NOMO-1 (cell line): Measurements from ENCODE around the gene TOP1.

Experiments
- DNase-seq, 2 experiments: peaks; one replicate each; lab custom pipeline; 2025; ENCODE audit not compliant: unreplicated experiment in 2 of 2; lab: John Stamatoyannopoulos, UW

TOP1 gene

GRCh38 chr20:41140226-41141133 is 111.9 kb downstream of the TOP1 start:
- DNase-seq = no peak

DNA sequence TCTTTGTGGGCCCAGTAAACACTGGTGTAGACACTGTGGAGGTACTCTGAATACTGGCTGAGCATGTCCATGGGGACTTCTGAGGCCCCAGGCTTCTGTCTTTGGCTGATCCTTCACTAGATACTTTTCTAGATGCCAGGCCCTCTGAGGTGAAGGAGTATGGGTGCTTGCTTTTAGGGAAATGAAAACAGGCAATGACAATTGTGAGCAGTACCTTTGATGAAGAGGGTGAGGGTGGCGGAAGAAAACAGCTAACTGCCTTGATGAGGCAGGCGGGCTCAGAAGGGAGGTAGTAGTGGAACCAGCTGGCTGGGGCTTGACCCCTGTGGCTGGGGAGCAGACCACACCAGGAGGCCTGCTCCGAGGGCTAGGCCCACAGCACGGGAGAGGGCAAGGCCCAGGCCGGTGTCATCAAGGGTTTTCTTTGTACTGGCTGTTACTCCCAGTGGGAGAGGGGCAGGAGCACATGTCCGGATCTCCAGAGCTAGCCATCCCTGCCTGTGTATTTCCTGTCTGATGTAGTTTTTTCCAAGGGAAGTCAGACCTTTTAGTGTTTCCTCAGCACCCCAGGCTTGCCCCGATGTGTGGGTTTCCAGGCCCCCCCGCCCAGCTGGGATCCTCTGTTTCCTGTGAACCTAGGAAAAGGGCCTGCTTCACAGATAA is 112.7 kb downstream of the TOP1 start:
- no peak for DNase-seq

DNA sequence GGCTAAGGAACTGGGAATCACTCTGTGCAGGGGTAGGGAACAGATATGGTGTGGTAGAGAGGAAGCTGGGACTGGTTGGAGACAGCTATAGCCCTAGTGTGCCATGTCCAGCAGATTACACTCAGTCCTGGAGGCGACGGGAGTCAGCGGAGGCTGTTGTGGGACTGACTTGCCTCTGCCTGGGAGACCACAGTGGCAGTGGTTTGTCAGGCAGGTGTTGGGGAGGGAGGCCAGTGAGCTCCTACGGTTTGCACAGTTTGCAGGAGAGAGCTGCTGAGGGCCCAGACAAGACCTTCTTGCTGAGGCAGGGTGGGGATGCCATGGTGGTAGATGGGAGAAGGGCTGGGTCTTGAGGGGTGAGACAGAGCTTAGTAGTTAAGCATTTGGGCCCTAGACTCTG is 113.6 kb downstream of the TOP1 start:
- no peak for DNase-seq

DNA sequence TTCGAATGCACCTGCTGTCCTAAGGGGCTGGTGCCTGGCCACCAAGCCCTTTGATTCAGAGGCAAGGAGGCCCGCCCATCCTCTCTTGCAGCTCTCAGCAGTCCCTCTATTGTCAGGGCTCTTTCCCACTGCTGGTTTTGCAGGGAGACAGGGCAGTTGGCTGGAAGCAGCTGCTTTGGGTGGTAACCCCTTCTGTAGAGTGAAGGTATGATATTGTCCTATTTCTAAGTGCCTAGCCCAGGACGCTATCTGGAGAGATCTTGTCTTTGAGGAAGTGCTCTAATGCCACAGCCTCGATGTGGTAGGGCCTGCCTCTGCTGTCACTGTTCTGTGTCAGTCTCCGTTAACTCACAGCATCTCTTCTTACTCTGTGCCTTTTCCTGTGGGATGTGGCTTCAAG is 114.3 kb downstream of the TOP1 start:
- no peak for DNase-seq

- DNase-seq = no peak
Measured at GRCh38 chr20:41143354-41143753, 114.7 kb downstream of the TOP1 start.

DNA sequence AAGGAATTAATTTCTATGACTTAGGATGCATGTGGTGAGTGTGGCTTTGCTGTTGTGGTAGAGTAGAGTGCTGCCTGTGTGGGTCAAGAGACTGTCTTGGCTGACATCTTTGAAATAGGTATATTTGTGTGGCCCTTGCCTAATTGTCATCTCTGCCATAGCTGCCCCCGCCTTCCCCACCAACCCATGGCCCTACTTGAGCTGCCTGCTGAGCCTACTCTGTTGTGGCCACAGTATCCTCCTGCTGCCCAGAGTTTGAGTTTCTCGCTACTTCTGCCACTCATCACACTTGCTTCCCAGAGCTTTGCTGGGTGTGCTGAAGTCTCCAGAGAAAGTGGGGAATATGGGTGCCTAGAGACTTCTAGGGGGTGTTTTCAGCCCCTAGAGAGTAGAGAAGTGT is 116.7 kb downstream of the TOP1 start:
- no peak for DNase-seq

DNA sequence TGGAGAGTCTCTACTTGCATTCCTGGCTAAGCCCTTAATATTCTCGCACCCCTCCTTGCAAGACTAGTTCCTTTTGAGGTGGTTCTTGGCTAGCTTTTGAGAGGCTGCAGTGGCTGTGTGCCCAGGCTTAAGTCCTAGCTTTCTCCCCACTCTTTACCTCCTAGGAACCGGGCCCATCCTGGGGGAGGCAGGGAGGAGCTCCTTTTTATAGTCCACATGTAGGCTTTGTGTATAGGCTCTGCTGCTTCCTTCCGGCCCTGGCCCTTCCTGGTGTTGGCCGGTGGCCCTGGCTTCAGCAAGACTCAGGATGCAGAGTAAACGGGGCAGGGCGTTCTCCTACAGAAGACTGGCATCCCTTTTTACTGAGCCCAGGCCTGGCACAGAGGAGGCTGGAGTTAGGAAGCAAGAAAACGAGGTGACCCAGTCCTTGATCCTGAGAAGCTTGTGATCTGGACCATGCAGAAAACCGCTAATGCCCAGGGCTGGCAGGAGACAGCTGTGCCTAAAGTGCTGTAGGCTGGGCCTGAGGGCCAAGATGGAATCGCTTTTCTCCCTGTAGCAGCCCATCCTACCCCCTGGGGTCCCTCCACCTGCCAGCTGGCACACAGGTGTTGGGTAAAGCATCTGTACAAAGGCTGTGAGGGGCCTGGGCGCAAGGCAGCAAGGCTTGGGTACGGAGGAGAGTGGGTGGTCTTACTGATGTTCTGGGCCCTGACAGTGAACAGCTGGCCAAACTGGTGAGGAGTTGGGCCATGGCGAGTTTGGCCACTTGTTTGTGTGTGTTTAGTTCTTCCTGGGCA is 117.4 kb downstream of the TOP1 start:
- DNase-seq = no peak

DNA sequence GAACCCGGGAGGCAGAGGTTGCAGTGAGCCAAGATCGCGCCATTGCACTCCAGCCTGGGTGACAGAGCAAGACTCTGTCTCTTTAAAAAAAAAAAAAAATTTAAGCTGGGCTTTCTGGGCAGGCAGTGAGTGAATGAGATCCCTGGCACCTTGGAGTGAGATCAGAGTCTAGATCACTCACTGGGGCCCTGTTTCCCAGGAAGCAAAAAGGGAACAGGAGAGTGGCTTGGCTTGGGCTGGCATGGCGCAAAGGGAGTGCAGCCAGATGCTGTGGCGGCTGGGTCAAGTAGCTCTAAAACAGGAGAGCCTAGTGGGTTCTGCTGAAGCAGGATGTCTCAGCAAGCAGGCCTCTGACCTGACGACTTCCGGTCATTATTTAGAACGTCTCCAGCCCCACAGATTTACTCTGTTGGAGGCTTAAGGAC is 119.2 kb downstream of the TOP1 start:
- DNase-seq = no peak

- no peak for DNase-seq
Measured at GRCh38 chr20:41148942-41149341, 120.3 kb downstream of the TOP1 start.

GRCh38 chr20:41150664-41151063 is 122.0 kb downstream of the TOP1 start:
- no peak for DNase-seq

DNA sequence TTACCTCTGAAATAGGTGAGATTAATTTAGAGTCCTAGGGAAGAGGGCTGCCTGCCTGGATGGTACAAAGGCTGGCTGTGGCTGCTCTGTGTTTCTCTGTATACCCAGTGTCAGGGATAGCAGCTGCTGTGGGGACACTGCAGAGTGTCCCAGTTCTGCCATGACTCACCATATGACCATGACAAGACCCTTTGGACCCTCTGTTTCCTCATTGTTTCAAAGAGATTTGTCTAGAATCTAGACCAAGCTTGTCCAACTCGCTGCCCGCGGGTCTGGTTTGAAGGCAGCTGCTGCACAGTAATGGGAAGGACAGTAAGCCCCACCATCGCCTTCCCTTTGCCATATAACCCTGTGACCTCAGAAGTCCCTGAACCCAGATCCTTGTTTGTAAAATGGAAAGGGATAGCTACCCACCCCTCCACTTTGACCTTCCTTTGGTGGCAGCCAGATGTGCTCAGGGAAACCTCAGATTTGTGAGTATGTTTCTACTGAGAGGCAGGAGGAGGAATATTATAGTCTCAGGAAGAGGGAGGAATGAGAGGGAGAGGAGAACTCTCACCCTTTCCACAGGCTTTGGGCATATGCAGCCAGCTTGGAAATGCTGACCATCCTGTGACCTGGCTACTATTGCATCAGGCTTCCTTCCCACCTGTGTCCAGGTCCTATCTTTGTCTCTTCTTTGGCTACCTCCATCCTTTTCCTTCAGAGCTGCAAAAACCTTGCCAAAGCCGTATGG is 122.7 kb downstream of the TOP1 start:
- no peak for DNase-seq

GRCh38 chr20:41152108-41152757 is 123.6 kb downstream of the TOP1 start:
- DNase-seq = no peak

DNA sequence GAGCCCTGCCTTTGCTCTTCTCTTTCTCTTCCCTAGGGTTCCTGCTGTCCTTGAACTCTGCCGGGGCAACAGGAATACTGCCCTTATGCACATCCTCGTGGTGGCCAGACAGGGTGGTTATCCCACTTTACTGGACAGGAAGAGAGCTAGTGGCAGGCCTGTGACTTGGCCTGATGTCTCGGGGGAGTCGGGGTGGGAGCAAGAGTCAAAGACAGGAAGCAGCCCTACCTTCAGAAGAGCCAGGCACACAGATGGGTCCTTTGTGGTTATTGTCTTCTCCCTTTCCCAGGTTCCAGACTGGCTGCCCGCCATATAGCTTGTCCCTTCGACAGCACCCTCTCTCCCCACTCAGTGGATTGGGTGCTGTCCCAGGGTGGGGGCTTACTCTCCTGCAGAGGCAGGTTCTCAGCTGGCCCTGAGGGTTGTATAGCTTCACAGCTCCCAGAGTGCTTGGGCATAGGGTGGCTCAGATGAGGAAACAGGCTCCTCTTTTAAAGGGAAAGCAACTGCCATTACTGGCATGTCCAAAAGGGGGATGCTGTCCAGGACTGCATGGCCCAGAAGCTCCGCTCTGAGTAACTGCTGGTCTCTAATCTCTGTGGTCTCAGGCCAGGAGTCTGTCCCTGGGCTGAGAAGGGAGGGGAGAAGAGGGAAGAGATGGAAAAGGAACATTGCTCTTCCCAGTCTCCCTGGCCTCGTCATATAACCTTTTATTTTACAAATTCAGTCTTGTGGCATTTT is 126.0 kb downstream of the TOP1 start:
- no peak for DNase-seq

DNA sequence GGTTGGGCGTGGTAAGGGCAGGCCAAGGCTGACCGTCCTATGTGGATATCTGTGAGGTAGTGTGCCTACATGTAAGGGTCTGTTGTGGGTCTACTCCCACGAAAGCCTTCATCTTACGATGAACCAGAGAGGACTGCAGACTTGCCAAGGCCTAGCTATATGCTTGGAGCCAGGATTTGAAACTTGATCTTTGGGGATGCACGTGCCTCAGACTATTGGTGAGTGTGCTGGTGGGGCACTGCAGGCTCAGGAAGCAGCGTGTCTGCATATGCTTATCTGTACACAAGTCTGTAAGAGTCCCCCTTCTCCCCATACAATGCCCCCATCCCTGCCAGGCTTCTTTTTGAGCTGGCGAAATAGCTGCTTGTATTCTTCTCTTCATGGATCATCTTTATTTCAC is 126.6 kb downstream of the TOP1 start:
- no peak for DNase-seq

GRCh38 chr20:41158082-41158625 is 129.5 kb downstream of the TOP1 start:
- DNase-seq = no peak

DNA sequence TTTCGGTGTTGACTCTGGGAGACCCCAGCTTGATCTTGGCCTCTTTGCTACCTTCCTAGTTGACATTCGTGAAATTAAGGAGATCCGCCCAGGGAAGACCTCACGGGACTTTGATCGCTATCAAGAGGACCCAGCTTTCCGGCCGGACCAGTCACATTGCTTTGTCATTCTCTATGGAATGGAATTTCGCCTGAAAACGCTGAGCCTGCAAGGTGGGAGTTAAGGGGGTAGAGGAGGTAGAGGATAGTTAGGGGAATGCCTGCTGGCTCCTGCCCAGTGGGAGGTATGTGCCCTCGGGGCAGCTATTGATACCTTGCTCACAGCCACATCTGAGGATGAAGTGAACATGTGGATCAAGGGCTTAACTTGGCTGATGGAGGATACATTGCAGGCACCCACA is 130.9 kb downstream of the TOP1 start:
- DNase-seq = no peak

- DNase-seq = no peak
Measured at GRCh38 chr20:41160686-41161085, 132.1 kb downstream of the TOP1 start.

GRCh38 chr20:41161886-41162285 is 133.3 kb downstream of the TOP1 start:
- DNase-seq = no peak

DNA sequence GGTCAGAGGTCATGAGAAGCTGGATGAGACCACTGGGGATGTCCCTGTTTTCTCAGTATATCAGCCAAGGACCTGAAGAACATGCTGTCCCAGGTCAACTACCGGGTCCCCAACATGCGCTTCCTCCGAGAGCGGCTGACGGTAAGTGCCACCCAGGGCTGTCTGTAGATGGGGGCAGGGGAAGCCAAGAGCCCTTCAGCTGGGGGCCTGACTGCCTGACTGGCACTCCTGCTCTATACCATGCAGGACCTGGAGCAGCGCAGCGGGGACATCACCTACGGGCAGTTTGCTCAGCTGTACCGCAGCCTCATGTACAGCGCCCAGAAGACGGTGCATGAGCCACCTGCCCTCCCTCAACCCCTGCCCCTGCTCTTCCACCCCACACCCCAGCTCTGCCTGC is 133.8 kb downstream of the TOP1 start:
- DNase-seq = no peak
